GM12878 (cell line): ENCODE results near the gene SHPK. TPM values are rescaled to one million over a fixed set of nuclear protein-coding genes. Genes with fewer than 3 reads are reported as not detected.

Experiments
- ATAC-seq: fragments of 200-7000 bp; cut with Tn5 transposase; 3 replicates; pipeline ENCODE4 v1.9.1; 2020; ENCODE audit warnings: mild to moderate bottlenecking, moderate library complexity
- BruUV-seq: library from RNA; stranded (reverse); fragments of 400-500 nt; replicated peaks from 2 replicates; lab custom pipeline; 2021; lab: Mats Ljungman, UMichigan
- CTCF ChIA-PET: fragments of 300-600 bp; sonication (Branson Sonifier 250); formaldehyde crosslinking; extraction: SDS; loops from one replicate; lab custom pipeline; 2021; ENCODE audit warnings: inconsistent platforms; lab: Yijun Ruan, JAX
- POLR2A ChIA-PET: fragments of 350-600 bp; formaldehyde crosslinking; extraction: SDS; loops from one replicate; lab custom pipeline; 2021; ENCODE audit warnings: inconsistent platforms; lab: Charles Lee
- RAD21 ChIA-PET: fragments of 300-600 bp; sonication (Branson Sonifier 250); formaldehyde crosslinking; loops from one replicate; lab custom pipeline; 2023; ENCODE audit warnings: antibody characterized with exemption; ENCODE audit not compliant: unreplicated experiment; lab: Charles Lee
- SMC1A ChIA-PET: fragments of 300-600 bp; sonication (Branson Sonifier 250); formaldehyde crosslinking; loops from one replicate; lab custom pipeline; 2023; ENCODE audit not compliant: unreplicated experiment, uncharacterized antibody; lab: Charles Lee
- DNase-seq: peaks from one replicate; pipeline ENCODE4 v3.0.0-alpha.2; 2011; ENCODE audit warnings: low read depth, low spot score
- FAIRE-seq: peaks from 3 replicates; lab custom pipeline; 2011; peaks lifted over from hg19 to GRCh38; lab: Jason Lieb, UNC
- H2AFZ ChIP-seq: 2 replicates; pipeline ENCODE4 v1.6.0; 2011; ENCODE audit warnings: low read depth, low read length, control low read depth; ENCODE audit not compliant: control insufficient read depth
- H3K27ac ChIP-seq: 2 replicates; pipeline ENCODE4 v1.5.1; 2011; ENCODE audit warnings: control low read depth; ENCODE audit not compliant: control insufficient read depth, insufficient read depth
- H3K27me3 ChIP-seq, 2 experiments: replicated peaks in 1 of 2; 2 replicates each; pipeline versions ENCODE4 v1.6.0 to v1.6.1; 2011; ENCODE audit warnings: low read length in 1 of 2; ENCODE audit not compliant: control insufficient read depth in 2 of 2, insufficient read depth in 2 of 2
- H3K36me3 ChIP-seq, 2 experiments: 2 replicates each; pipeline ENCODE4 v1.5.1; 2011; ENCODE audit warnings: low read length in 1 of 2; ENCODE audit not compliant: control insufficient read depth in 2 of 2, insufficient read depth in 2 of 2
- H3K4me1 ChIP-seq: 2 replicates; pipeline ENCODE4 v1.6.1; 2011; ENCODE audit warnings: mild to moderate bottlenecking, low read length, moderate library complexity, mixed read lengths; ENCODE audit not compliant: control insufficient read depth, insufficient read depth
- H3K4me2 ChIP-seq: 2 replicates; pipeline ENCODE4 v1.6.0; 2011; ENCODE audit warnings: control low read depth; ENCODE audit not compliant: control insufficient read depth, insufficient read depth
- H3K4me3 ChIP-seq: fragments of 200-600 bp; sonication (generic); 2 replicates; pipeline ENCODE4 v1.5.1; 2016
- H3K79me2 ChIP-seq: 2 replicates; pipeline ENCODE4 v1.6.0; 2011; ENCODE audit warnings: low read length; ENCODE audit not compliant: control insufficient read depth, insufficient read depth
- H3K9ac ChIP-seq: 2 replicates; pipeline ENCODE4 v1.8.0; 2011; ENCODE audit warnings: low read length, control low read depth, mixed read lengths; ENCODE audit not compliant: control insufficient read depth, insufficient read depth
- H3K9me3 ChIP-seq: replicated peaks from 3 replicates; pipeline ENCODE4 v1.5.1; 2011; ENCODE audit warnings: mild to moderate bottlenecking, low read length; ENCODE audit not compliant: control insufficient read depth, insufficient read depth
- H4K20me1 ChIP-seq: 2 replicates; pipeline ENCODE4 v1.6.0; 2011; ENCODE audit not compliant: control insufficient read depth, insufficient read depth
- SIX5 ChIP-seq: IDR thresholded peaks from 2 replicates; pipeline ENCODE4 v1.6.1; 2011; ENCODE audit warnings: mild to moderate bottlenecking, low read depth, low read length, moderate library complexity; ENCODE audit not compliant: severe bottlenecking
- WGBS: methylation state at CpG from one replicate; pipeline ENCODE4 v1.1.6; 2016; ENCODE audit warnings: low lambda C conversion rate; ENCODE audit not compliant: insufficient replicate concordance, insufficient coverage; ENCODE audit errors: missing lambda C conversion rate; 5-methylcytosine and 5-hydroxymethylcytosine counted together
- in situ Hi-C: fragments of 300-500 bp; cut with MboI; formaldehyde crosslinking; loops from 9 replicates; pipeline ENCODE4 v1.14.3; 2018; ENCODE audit warnings: mixed read lengths
- intact Hi-C: fragments of 100-400 bp; cut with micrococcal nuclease; formaldehyde crosslinking; loops from one replicate; pipeline ENCODE4 v1.14.2; 2022; ENCODE audit not compliant: unreplicated experiment
- polyA plus RNA-seq, 11 experiments: library from polyadenylated mRNA; depleted of rRNA in 4 of 11; unstranded in 6 of 11; stranded (reverse) in 5 of 11; fragments of >200 nt; fragmentation: Nextera tagmentation in 4 of 11; fragmentation: Illumina TruSeq in 1 of 11; extraction: Ambion mirVana in 4 of 11; extraction: Trizol in 1 of 11; gene quantifications; 1 replicate in 1 of 11; 2 replicates in 10 of 11; pipeline versions ENCODE4 v1.2.1 to v1.2.3, GENCODE V29; 2011 to 2016; ENCODE audit warnings: inconsistent platforms in 2 of 11, missing spikeins in 2 of 11, low read depth in 1 of 11
- total RNA-seq, 4 experiments: library from RNA; depleted of rRNA in 3 of 4; stranded (reverse); fragments of >200 nt in 3 of 4; fragmentation: Illumina TruSeq in 1 of 4; extraction: Trizol in 1 of 4; gene quantifications; 2 replicates each; pipeline versions ENCODE4 v1.2.1 to v1.2.3, GENCODE V29; 2013 to 2021
- TF ChIP-seq, protein P1 (sequence below): fragments of 450-650 bp; IDR thresholded peaks from 2 replicates; pipeline ENCODE4 v1.6.1; 2017; ENCODE audit warnings: mild to moderate bottlenecking
- TF ChIP-seq, protein P2 (sequence below): IDR thresholded peaks from 2 replicates; pipeline ENCODE4 v1.6.1; 2012; ENCODE audit warnings: low read depth, low read length, improper control_type of control experiment
- TF ChIP-seq, protein P3 (sequence below): fragments of 450-650 bp; conservative IDR thresholded peaks from 2 replicates; pipeline ENCODE4 v1.6.1; 2017; ENCODE audit warnings: mild to moderate bottlenecking, moderate library complexity

The SHPK gene
- total and polyA plus RNA-seq, 10 of the 15 experiments (the other 5 are each of a cell fraction or from before 2014, with no cell fraction given), result 1.7 to 16.6 (median 12.9) TPM

DNA sequence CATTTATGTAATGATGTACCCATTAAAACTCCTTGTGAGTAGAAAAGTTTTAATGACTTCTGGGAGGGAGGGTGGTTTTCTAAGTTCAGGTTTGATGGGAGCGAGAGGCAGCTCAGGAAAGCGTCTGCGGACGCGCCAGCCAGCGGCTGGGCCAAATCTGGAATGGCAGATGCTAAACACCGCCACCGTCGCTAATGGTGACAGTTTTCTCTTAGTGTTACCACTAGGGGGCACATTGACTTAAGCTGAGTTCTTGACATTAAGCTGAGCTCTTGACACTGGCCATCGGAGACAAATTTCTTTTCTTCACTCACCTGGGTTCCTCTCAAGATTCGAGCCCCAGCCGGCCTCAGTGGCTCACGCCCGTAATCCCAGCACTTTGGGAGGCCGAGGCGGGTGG lies 33.6 kb downstream of the SHPK start (continued):
- TF ChIP-seq, protein P1, sequence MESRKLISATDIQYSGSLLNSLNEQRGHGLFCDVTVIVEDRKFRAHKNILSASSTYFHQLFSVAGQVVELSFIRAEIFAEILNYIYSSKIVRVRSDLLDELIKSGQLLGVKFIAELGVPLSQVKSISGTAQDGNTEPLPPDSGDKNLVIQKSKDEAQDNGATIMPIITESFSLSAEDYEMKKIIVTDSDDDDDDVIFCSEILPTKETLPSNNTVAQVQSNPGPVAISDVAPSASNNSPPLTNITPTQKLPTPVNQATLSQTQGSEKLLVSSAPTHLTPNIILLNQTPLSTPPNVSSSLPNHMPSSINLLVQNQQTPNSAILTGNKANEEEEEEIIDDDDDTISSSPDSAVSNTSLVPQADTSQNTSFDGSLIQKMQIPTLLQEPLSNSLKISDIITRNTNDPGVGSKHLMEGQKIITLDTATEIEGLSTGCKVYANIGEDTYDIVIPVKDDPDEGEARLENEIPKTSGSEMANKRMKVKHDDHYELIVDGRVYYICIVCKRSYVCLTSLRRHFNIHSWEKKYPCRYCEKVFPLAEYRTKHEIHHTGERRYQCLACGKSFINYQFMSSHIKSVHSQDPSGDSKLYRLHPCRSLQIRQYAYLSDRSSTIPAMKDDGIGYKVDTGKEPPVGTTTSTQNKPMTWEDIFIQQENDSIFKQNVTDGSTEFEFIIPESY, result peak; percentile 85
- TF ChIP-seq SIX5, result no peak
- TF ChIP-seq, all 136 proteins: peak for 4

DNA sequence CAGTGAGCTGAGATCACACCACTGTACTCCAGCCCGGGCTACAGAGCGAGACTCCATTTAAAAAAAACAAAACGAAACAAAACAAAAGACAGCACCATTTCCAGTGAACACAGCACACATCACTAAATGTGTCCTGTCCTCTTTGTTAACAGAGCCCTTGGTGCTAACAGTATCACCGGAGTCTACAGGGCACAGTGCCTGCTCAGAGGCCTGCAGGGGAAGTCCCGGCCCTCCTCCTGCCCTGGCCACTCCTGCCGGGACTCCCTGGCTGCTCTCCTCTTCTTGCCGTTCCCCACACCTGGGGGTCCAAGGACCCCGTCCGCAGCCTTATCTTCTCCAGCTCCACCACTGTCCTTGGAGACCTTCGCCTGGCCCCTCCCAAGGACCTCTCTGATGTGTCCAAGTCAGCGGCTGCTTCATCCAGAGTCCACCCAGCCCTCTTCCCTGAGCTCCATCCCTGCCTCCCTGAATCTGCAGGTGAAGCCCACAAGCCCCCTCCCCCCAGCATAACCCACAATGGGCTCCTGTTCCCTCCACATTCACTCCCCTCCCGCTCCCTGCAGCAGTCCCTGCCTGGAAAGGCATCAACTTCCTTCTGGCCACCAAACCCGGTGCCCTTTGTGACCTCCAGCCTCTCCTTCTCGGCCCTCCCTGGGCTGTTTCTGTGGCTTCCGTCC lies 35.4 kb downstream of the SHPK start:
- ATAC-seq (no peak), DNase-seq (no peak), FAIRE-seq (no peak)
- no peak overlapping the region for H3K4me2 ChIP-seq
- H3K36me3 ChIP-seq, result no peaks in the 10 kb centered on the region
- BruUV-seq, result no TSS peak
- WGBS, result 92% methylated on average over 13 of the region's 15 CpGs
- H3K79me2 ChIP-seq, result no peaks in the 10 kb centered on the region
- no peak overlapping the region for H3K4me3 ChIP-seq
- no peak overlapping the region for H3K27ac ChIP-seq
- POLR2A ChIA-PET, result no interaction called here
- H3K9me3 ChIP-seq, result no peaks in the 10 kb centered on the region
- intact Hi-C loops, result no loop called here
- TF ChIP-seq, protein P2, sequence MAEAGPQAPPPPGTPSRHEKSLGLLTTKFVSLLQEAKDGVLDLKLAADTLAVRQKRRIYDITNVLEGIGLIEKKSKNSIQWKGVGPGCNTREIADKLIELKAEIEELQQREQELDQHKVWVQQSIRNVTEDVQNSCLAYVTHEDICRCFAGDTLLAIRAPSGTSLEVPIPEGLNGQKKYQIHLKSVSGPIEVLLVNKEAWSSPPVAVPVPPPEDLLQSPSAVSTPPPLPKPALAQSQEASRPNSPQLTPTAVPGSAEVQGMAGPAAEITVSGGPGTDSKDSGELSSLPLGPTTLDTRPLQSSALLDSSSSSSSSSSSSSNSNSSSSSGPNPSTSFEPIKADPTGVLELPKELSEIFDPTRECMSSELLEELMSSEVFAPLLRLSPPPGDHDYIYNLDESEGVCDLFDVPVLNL, result no peak
- TF ChIP-seq, protein P3, sequence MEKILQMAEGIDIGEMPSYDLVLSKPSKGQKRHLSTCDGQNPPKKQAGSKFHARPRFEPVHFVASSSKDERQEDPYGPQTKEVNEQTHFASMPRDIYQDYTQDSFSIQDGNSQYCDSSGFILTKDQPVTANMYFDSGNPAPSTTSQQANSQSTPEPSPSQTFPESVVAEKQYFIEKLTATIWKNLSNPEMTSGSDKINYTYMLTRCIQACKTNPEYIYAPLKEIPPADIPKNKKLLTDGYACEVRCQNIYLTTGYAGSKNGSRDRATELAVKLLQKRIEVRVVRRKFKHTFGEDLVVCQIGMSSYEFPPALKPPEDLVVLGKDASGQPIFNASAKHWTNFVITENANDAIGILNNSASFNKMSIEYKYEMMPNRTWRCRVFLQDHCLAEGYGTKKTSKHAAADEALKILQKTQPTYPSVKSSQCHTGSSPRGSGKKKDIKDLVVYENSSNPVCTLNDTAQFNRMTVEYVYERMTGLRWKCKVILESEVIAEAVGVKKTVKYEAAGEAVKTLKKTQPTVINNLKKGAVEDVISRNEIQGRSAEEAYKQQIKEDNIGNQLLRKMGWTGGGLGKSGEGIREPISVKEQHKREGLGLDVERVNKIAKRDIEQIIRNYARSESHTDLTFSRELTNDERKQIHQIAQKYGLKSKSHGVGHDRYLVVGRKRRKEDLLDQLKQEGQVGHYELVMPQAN, result no peak
- no peak overlapping the region for H3K9ac ChIP-seq
- no peaks in the 10 kb centered on the region for H3K27me3 ChIP-seq
- RAD21 ChIA-PET, result interaction anchor here (0.7 kb wide), 1 partner anchor 45 kb away, joined by 3 read pairs; no protein-coding TSS in a partner anchor
- in situ Hi-C loops, result no loop called here
- no peak overlapping the region for H2AFZ ChIP-seq
- H4K20me1 ChIP-seq, result no peaks in the 10 kb centered on the region
- SMC1A ChIA-PET, result interaction anchor here (2.4 kb wide), 1 partner anchor 47 kb away, joined by 8 read pairs; no protein-coding TSS in a partner anchor
- CTCF ChIA-PET, result interaction anchor here (1.1 to 2.4 kb wide), 2 partner anchors 26 to 42 kb away, joined by 4 to 9 read pairs; no protein-coding TSS in a partner anchor
- H3K4me1 ChIP-seq, result no peaks in the 10 kb centered on the region
